Measurements from ENCODE around the gene ACOX3. TPM values are rescaled to one million over a fixed set of nuclear protein-coding genes. Genes with fewer than 3 reads are reported as not detected.

The ACOX3 gene
- polyA plus RNA-seq, 1 experiment: 7.9 TPM

DNA sequence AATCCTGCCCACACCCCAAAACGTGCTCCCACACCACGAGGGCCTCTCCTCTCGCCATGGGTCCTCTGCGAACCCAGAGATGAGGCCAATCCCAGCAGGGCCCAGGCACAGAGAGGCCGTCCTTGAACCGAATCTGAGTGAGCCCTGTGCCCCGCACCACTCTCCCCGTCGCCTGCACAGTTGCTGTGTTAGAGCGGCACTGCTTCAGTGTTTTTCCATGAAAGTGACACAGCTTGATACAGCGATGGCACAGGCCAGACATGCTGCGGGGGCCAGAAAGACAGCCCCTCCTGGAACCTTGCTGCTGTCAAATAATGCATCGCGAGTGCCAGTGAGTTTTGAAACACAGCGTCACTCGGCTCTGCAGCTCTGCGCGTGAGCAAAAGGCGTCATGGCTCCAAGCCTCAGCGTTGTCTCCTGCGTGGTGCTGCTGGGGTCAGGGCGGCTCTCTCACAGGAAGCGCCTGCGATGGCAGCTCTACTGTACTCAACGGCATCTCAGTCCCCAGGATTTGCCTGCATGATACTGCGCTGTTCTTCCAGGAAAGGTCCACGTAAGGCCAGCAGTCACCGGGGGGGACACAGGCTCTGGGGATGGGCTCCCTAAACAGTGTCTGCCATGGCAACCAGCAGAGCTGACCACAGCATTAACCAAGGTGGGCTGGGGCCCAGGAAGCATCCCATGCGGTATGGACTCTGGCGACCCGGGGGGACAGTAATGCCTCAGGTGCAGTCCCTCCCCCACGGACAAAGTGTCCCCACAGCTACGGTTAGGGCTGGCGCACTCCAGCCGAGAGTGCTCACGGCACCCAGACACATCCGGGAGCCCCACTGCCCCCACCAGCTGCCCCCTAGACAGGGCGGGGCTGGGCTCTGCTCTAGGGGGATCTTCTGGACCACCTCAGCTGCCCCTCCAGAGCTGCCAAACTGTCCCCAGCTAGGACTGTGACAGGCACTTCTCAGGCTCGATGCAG lies 63.1 kb downstream of the ACOX3 start:
- CTCF ChIA-PET: no interaction called here
- POLR2A ChIA-PET: no interaction called here
- no peak overlapping the region for H3K27ac ChIP-seq (ENCODE audit: low read depth, low read length)
- no peak overlapping the region for H3K4me3 ChIP-seq (ENCODE audit: low read depth, low read length)
- TF ChIP-seq, protein P1, sequence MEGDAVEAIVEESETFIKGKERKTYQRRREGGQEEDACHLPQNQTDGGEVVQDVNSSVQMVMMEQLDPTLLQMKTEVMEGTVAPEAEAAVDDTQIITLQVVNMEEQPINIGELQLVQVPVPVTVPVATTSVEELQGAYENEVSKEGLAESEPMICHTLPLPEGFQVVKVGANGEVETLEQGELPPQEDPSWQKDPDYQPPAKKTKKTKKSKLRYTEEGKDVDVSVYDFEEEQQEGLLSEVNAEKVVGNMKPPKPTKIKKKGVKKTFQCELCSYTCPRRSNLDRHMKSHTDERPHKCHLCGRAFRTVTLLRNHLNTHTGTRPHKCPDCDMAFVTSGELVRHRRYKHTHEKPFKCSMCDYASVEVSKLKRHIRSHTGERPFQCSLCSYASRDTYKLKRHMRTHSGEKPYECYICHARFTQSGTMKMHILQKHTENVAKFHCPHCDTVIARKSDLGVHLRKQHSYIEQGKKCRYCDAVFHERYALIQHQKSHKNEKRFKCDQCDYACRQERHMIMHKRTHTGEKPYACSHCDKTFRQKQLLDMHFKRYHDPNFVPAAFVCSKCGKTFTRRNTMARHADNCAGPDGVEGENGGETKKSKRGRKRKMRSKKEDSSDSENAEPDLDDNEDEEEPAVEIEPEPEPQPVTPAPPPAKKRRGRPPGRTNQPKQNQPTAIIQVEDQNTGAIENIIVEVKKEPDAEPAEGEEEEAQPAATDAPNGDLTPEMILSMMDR (IDR thresholded peaks at IDR 0.05; ENCODE audit: low read depth, low read length): no peak
- no peak for DNase-seq (ENCODE audit: low read depth, low spot score)
- no peaks in the 10 kb centered on the region for H3K9me3 ChIP-seq (ENCODE audit: control insufficient read depth, insufficient read depth, low read length)
- no peaks in the 10 kb centered on the region for H3K27me3 ChIP-seq (ENCODE audit: control insufficient read depth, insufficient read depth, low read length)

DNA sequence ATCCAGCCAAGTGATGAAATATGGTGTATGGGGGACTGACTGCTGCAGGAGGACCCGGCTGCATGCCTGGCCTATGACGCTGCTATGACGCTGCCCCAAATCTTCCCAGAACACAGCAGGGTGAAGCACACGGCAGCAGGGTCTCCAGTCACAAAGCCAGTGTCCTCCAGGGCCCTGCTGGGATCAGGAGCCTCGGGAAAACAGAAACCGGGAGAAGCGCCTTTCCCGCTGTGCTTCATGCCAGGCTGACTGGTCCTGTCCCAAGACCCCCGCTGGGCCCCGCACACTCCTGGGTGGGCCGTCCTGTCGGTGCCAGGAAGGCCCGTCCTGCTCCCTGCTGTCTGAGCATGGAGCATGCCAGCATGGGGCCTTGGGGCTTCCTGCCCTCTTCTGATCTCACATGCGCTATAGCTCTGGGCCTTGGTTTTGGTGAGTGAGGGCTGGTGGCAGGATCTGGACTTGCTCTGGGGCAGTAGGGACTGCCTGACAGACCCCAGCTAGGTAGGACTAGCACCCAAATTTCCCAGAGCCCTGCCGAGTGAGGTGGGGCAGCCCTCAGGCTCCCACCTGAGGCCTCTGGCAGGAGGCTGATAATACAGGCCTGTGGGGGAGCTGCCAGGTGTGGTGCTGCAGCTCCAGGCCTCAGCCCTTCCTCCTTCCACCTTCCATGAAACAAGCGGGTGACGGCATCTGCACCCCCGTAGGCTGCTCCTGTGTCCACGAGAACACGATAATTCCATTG lies 64.0 kb downstream of the ACOX3 start:
- Histone ChIP-seq H3K9me3 (ENCODE audit: control insufficient read depth, insufficient read depth, low read length) (no peaks in the 10 kb centered on the region), H3K4me3 (ENCODE audit: low read depth, low read length) (no peak overlapping the region), H3K27ac (ENCODE audit: low read depth, low read length) (no peak overlapping the region), H3K27me3 (ENCODE audit: control insufficient read depth, insufficient read depth, low read length) (no peaks in the 10 kb centered on the region)
- DNase-seq (ENCODE audit: low read depth, low spot score): no peak
- TF ChIP-seq, protein P1 (IDR thresholded peaks at IDR 0.05; ENCODE audit: low read depth, low read length): no peak
- CTCF ChIA-PET: no interaction called here
- POLR2A ChIA-PET: no interaction called here

DNA sequence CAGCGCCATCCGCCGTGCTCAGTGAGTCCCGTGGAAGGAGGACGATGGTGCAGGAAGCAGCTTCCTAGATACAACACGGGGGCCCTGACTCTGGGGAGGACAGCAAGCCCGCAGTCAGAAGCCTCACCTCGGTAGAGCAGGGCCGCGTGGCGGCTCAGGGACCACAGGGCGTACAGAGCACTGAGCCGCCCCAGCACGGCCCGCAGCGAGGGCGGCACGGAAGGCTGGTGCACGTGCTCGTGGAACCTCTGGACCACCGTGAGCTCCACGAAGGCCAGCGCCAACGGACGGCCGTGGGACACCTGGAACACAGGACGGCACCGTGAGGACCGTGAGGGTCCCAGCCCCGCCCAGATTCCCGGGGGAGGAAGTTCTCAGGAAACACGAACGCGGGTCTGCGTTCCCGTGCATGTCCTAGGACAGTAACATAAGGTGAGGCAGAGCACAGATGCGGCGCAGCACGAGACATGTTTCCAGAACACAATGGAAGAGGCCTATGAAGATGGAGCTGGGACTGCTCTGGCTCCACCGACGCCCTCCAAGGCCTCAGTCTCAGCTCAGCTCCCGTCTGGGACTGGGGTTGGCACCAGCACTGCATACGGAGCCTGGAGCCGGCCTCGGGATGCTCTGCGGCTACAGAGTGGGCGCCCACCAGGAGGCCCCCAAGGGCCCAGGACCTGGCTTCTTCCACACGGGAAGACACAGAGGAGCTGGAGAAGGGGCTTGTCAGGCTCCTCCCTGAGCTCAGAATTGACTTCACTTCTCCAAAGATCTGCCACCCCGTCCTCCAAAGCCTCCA lies 65.5 kb downstream of the ACOX3 start:
- Histone ChIP-seq H3K27me3 (ENCODE audit: control insufficient read depth, insufficient read depth, low read length) (no peaks in the 10 kb centered on the region), H3K9me3 (ENCODE audit: control insufficient read depth, insufficient read depth, low read length) (no peaks in the 10 kb centered on the region), H3K4me3 (ENCODE audit: low read depth, low read length) (no peak overlapping the region), H3K27ac (ENCODE audit: low read depth, low read length) (no peak overlapping the region)
- TF ChIP-seq, protein P1 (IDR thresholded peaks at IDR 0.05; ENCODE audit: low read depth, low read length): no peak
- ChIA-PET CTCF (no interaction called here), POLR2A (no interaction called here)
- DNase-seq (ENCODE audit: low read depth, low spot score): no peak

DNA sequence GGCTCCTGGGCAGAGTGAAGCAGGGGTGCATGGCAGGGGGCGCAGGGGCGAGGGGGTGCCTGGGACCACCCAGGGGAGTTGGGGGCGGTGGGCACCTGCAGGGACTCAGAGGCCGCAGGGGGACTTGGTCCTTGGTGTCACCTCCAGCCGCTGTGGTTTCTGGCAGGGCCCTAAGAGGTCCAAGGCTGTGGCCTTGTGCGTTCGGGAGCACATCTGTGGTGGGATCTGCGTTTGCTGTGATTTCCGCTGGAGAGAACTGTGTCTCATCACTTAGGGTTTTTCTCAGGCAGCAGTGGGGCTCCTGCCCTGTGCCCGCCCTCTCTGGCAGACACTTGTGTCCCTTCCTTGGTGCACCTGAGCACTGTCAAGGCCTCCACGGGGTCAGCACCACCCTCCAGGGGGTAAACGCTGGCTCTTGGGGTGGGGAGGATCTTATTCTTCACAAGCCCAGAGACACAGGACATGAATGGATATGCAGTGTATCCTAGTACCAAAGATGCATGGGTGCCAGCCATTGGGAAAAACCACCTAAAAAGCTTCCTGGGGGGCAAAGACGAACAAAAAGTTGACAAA lies 66.5 kb downstream of the ACOX3 start:
- no peak overlapping the region for H3K27ac ChIP-seq (ENCODE audit: low read depth, low read length)
- H3K27me3 ChIP-seq (ENCODE audit: control insufficient read depth, insufficient read depth, low read length): no peaks in the 10 kb centered on the region
- H3K4me3 ChIP-seq (ENCODE audit: low read depth, low read length): no peak overlapping the region
- ChIA-PET POLR2A (no interaction called here), CTCF (no interaction called here)
- no peaks in the 10 kb centered on the region for H3K9me3 ChIP-seq (ENCODE audit: control insufficient read depth, insufficient read depth, low read length)
- TF ChIP-seq, protein P1 (IDR thresholded peaks at IDR 0.05; ENCODE audit: low read depth, low read length): no peak
- DNase-seq (ENCODE audit: low read depth, low spot score): no peak

All from AG04450 (cell line).